Ramos (cell line): ENCODE results near the gene CRX.
"Not testable (repeated sequence)": the region's sequence is repeated elsewhere in the genome, so short reads cannot be mapped to it uniquely, and the experiment has no call there.

Experiments
- in situ Hi-C: fragments of 300-500 bp; cut with MboI; formaldehyde crosslinking; loops from one replicate; pipeline ENCODE4 v1.14.3; 2022; ENCODE audit warnings: low sequenced_read_pairs; ENCODE audit not compliant: unreplicated experiment

Gene CRX

GRCh38 chr19:47858231-47858630 is 36.5 kb downstream of the CRX start:
- in situ Hi-C loops, result not testable (repeated sequence)

GRCh38 chr19:47858646-47859285 is 37.0 kb downstream of the CRX start, which contains the start of gene TPRX2:
TPRX2 (plus strand) TSS chr19:47859235; CDS start chr19:47859247, 12 bp downstream.
- in situ Hi-C loops, result not testable (repeated sequence)

- in situ Hi-C loops, result not testable (repeated sequence)
These were observed 38.1 kb downstream of the CRX start for GRCh38 chr19:47859838-47860237.

GRCh38 chr19:47860602-47861297 is 39.0 kb downstream of the CRX start:
- in situ Hi-C loops, result no loop called here

- in situ Hi-C loops, result no loop called here
These were observed 39.9 kb downstream of the CRX start for GRCh38 chr19:47861630-47862029.

- in situ Hi-C loops, result no loop called here
These were observed 41.8 kb downstream of the CRX start for GRCh38 chr19:47863514-47863936.

- in situ Hi-C loops, result no loop called here
These were observed 43.4 kb downstream of the CRX start for GRCh38 chr19:47865166-47865565.

- in situ Hi-C loops, result no loop called here
These were observed 57.2 kb downstream of the CRX start for GRCh38 chr19:47878906-47879305.

- in situ Hi-C loops, result not testable (repeated sequence)
These were observed 57.6 kb downstream of the CRX start for GRCh38 chr19:47879385-47879784.

GRCh38 chr19:47881757-47882156 is 60.0 kb downstream of the CRX start:
- in situ Hi-C loops, result no loop called here

GRCh38 chr19:47882890-47883289 is 61.2 kb downstream of the CRX start:
- in situ Hi-C loops, result no loop called here

GRCh38 chr19:47885067-47885463 is 63.3 kb downstream of the CRX start:
- in situ Hi-C loops, result no loop called here

- in situ Hi-C loops, result no loop called here
These were observed 64.3 kb downstream of the CRX start, which contains the start of gene SULT2A1 for GRCh38 chr19:47886010-47886559. SULT2A1 (minus strand) TSS chr19:47886315; CDS start chr19:47886257, 58 bp downstream.

GRCh38 chr19:47890865-47891621 is 69.3 kb downstream of the CRX start:
- in situ Hi-C loops, result no loop called here

GRCh38 chr19:47891622-47891922 is 69.8 kb downstream of the CRX start:
- in situ Hi-C loops, result no loop called here

- in situ Hi-C loops, result no loop called here
These were observed 70.4 kb downstream of the CRX start for GRCh38 chr19:47891923-47892666.
